ENCODE results near the gene CFLAR. TPM values are rescaled to one million over a fixed set of nuclear protein-coding genes. Genes with fewer than 3 reads are reported as not detected.

The CFLAR gene
- total and polyA plus RNA-seq, 2 of the 4 experiments (the other 2 are of a cell fraction), result 29.2 to 59.9 TPM

DNA sequence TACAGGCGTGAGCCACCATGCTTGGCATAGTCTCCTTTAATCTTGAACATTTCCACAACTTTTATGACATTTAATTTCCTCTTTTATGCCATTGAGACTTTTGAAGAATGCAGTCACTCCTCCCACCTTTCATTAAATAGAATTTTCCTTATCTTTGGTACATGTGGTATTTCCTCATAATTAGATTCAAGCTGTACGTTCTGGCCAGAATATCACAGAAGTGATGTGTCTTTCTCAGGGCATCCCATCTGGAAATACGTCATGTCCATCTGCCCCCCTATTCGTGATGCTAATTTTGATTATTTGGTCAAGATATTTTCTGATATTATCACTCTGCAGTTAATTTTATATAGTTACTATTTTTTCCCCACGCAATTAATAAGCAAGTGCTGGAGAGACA, 83.9 kb downstream of the CFLAR start:
- no peaks in the 10 kb centered on the region for H4K20me1 ChIP-seq (ENCODE audit: insufficient read depth, low read length)
- DNase-seq (no peak), ATAC-seq (ENCODE audit: low read depth) (no peak)
- H2BK15ac ChIP-seq (ENCODE audit: low read depth, low read length), result no peak overlapping the region
- H3K9ac ChIP-seq (ENCODE audit: low read depth, low read length), result no peak overlapping the region
- no peaks in the 10 kb centered on the region for H3K79me1 ChIP-seq (ENCODE audit: low read depth in 1 of 2, low read length in 2 of 2)
- H3K4ac ChIP-seq (ENCODE audit: low read depth, low read length), result no peak overlapping the region
- no CpG with 5 or more reads among the region's 5 CpGs for WGBS, 2 experiments (ENCODE audit: extremely low coverage in 2 of 2, insufficient read length in 1 of 2)
- TF ChIP-seq, protein P1, sequence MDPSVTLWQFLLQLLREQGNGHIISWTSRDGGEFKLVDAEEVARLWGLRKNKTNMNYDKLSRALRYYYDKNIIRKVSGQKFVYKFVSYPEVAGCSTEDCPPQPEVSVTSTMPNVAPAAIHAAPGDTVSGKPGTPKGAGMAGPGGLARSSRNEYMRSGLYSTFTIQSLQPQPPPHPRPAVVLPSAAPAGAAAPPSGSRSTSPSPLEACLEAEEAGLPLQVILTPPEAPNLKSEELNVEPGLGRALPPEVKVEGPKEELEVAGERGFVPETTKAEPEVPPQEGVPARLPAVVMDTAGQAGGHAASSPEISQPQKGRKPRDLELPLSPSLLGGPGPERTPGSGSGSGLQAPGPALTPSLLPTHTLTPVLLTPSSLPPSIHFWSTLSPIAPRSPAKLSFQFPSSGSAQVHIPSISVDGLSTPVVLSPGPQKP (IDR thresholded peaks at IDR 0.05; ENCODE audit: borderline replicate concordance, low read depth, low read length), result no peak
- TF ChIP-seq NFE2L2 (IDR thresholded peaks at IDR 0.05; ENCODE audit: low read depth, low read length), result no peak
- no peak for TF ChIP-seq RFX5 (IDR thresholded peaks at IDR 0.05; ENCODE audit: low read depth, low read length)
- no peak for TF ChIP-seq CEBPB (IDR thresholded peaks at IDR 0.05; ENCODE audit: low read depth, low read length)
- TF ChIP-seq MXI1 (IDR thresholded peaks at IDR 0.05; ENCODE audit: borderline replicate concordance, low read depth, low read length), result no peak
- no peak for TF ChIP-seq SMC3 (IDR thresholded peaks at IDR 0.05; ENCODE audit: low read depth, low read length)
- TF ChIP-seq, protein P2, sequence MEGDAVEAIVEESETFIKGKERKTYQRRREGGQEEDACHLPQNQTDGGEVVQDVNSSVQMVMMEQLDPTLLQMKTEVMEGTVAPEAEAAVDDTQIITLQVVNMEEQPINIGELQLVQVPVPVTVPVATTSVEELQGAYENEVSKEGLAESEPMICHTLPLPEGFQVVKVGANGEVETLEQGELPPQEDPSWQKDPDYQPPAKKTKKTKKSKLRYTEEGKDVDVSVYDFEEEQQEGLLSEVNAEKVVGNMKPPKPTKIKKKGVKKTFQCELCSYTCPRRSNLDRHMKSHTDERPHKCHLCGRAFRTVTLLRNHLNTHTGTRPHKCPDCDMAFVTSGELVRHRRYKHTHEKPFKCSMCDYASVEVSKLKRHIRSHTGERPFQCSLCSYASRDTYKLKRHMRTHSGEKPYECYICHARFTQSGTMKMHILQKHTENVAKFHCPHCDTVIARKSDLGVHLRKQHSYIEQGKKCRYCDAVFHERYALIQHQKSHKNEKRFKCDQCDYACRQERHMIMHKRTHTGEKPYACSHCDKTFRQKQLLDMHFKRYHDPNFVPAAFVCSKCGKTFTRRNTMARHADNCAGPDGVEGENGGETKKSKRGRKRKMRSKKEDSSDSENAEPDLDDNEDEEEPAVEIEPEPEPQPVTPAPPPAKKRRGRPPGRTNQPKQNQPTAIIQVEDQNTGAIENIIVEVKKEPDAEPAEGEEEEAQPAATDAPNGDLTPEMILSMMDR (conservative IDR thresholded peaks at IDR 0.05; ENCODE audit: low read depth, low read length), result no peak
- TF ChIP-seq MAFK (IDR thresholded peaks at IDR 0.05; ENCODE audit: low read depth, low read length), result no peak
- no peak for TF ChIP-seq RCOR1 (IDR thresholded peaks at IDR 0.05; ENCODE audit: insufficient replicate concordance, low read length)
- TF ChIP-seq FOS (IDR thresholded peaks at IDR 0.05; ENCODE audit: low read depth, low read length), result no peak
- TF ChIP-seq POLR2A (IDR thresholded peaks at IDR 0.05; ENCODE audit: low read depth, low read length), result no peak
- no peak for TF ChIP-seq MAZ (IDR thresholded peaks at IDR 0.05; ENCODE audit: borderline replicate concordance, low read depth, low read length)
- no peak for TF ChIP-seq CHD1 (IDR thresholded peaks at IDR 0.05; ENCODE audit: low read depth, low read length)
- no peak for TF ChIP-seq RAD21 (IDR thresholded peaks at IDR 0.05; ENCODE audit: low read length)
- TF ChIP-seq BHLHE40 (IDR thresholded peaks at IDR 0.05; ENCODE audit: low read depth, low read length), result no peak
- TF ChIP-seq, protein P3, sequence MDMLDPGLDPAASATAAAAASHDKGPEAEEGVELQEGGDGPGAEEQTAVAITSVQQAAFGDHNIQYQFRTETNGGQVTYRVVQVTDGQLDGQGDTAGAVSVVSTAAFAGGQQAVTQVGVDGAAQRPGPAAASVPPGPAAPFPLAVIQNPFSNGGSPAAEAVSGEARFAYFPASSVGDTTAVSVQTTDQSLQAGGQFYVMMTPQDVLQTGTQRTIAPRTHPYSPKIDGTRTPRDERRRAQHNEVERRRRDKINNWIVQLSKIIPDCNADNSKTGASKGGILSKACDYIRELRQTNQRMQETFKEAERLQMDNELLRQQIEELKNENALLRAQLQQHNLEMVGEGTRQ (IDR thresholded peaks at IDR 0.05; ENCODE audit: low read depth, low read length), result no peak
- H3K9me3 ChIP-seq (ENCODE audit: control insufficient read depth, insufficient read depth, low read length), result no peaks in the 10 kb centered on the region
- dilution Hi-C loops (cut with HindIII; ENCODE audit: low sequenced_read_pairs, unreplicated experiment) (no loop called here), intact Hi-C loops (cut with micrococcal nuclease) (no loop called here), in situ Hi-C loops (cut with MboI; ENCODE audit: low sequenced_read_pairs) (no loop called here)
- no peak overlapping the region for H2AK5ac ChIP-seq (ENCODE audit: low read depth, low read length)
- no peak overlapping the region for H2BK120ac ChIP-seq (ENCODE audit: low read depth, low read length)
- H2BK5ac ChIP-seq (ENCODE audit: low read depth, low read length, poor library complexity, severe bottlenecking), result no peak overlapping the region
- CTCF ChIA-PET, result interaction anchor here (1.1 kb wide), 1 partner anchor 10 kb away, joined by 3 read pairs; no protein-coding TSS in a partner anchor
- no peak overlapping the region for H3K14ac ChIP-seq (replicated peaks; ENCODE audit: low read depth, low read length)
- H3K27me3 ChIP-seq (ENCODE audit: control insufficient read depth, insufficient read depth, low read length), result peaks cover 3% of the 10 kb centered on the region; the same call in 1 of the 2 replicates
- H3K4me1 ChIP-seq (ENCODE audit: control insufficient read depth, insufficient read depth, low read length), result no peaks in the 10 kb centered on the region
- H2BK20ac ChIP-seq (ENCODE audit: low read depth, low read length), result no peak overlapping the region
- H3K4me3 ChIP-seq (ENCODE audit: insufficient read depth, low read depth, low read length), result no peak overlapping the region
- no TSS peak for BruUV-seq (replicated peaks)
- no peak overlapping the region for H3K4me2 ChIP-seq (ENCODE audit: low read depth, low read length)
- no peak overlapping the region for H4K8ac ChIP-seq (ENCODE audit: low read depth in 2 of 2, low read length in 2 of 2)
- no peaks in the 10 kb centered on the region for H3K36me3 ChIP-seq (ENCODE audit: control insufficient read depth, insufficient read depth, low read length)
- H4K5ac ChIP-seq (ENCODE audit: low read depth, low read length), result no peak overlapping the region
- POLR2A ChIA-PET (ENCODE audit: unreplicated experiment), result no interaction called here
- H3K56ac ChIP-seq (ENCODE audit: extremely low read depth, insufficient read depth, low read length), result no peak overlapping the region
- H3K23ac ChIP-seq (ENCODE audit: low read depth, low read length), result no peak overlapping the region
- H2AFZ ChIP-seq (replicated peaks; ENCODE audit: low read length, poor library complexity), result no peak overlapping the region
- H2AK9ac ChIP-seq (replicated peaks; ENCODE audit: low read depth, low read length, poor library complexity), result no peak overlapping the region
- H4K91ac ChIP-seq (ENCODE audit: insufficient read depth, low read depth, low read length), result no peak overlapping the region
- H3K9me1 ChIP-seq (ENCODE audit: insufficient read depth, low read length), result no peaks in the 10 kb centered on the region
- H3K18ac ChIP-seq (ENCODE audit: low read depth, low read length), result no peak overlapping the region
- H3K27ac ChIP-seq (ENCODE audit: insufficient read depth, low read length), result no peak overlapping the region

Data from IMR-90 (cell line).